Measurements from ENCODE around the gene COMT. TPM values are rescaled to one million over a fixed set of nuclear protein-coding genes. Genes with fewer than 3 reads are reported as not detected.
A peak's percentile ranks its signal among the peaks of the same experiment; 100 is the strongest.

COMT gene
- total and polyA plus RNA-seq, 9 of the 15 experiments (the other 6 are each of a cell fraction or from before 2014, with no cell fraction given): 12.5 to 351 (median 155) TPM

DNA sequence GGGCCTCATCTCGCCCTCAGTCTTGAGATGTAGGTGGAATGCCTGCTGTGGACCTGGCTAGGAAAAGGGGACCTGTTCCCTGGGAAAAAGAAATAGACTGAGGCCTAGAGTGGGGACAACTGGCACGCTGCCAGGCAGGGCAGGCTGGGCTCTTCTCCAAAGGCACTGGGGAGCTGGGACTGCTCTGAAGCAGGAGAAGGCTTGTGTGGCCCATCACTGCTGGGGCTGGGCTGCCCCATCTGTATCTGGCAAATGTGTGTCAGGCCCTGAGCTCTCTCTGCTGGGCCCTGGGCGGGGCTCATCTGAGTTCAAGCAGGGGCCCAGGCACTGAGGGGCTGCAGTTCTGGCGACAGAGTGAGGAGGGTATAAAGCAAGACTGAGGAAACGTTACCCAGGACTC lies 42.2 kb downstream of the COMT start (continued):
- TF ChIP-seq THRB (CRISPR knock-in tag; conservative IDR thresholded peaks at IDR 0.05) (no peak), ZBTB9 (CRISPR knock-in tag; IDR thresholded peaks at IDR 0.05) (no peak), FOXM1 (IDR thresholded peaks at IDR 0.05; ENCODE audit: low read depth) (no peak), FOXM1 (CRISPR knock-in tag; IDR thresholded peaks at IDR 0.05; ENCODE audit: low read depth) (no peak), SMARCE1 (IDR thresholded peaks at IDR 0.05) (no peak), PHB (CRISPR knock-in tag; IDR thresholded peaks at IDR 0.05) (0 out of 2 replicates have a peak, but pooled peaks have one; percentile 65), SRSF7 (optimal IDR thresholded peaks at IDR 0.05; ENCODE audit: low read depth, low read length) (no peak), ZNF77 (CRISPR knock-in tag; IDR thresholded peaks at IDR 0.05) (no peak), RBM22 (IDR thresholded peaks at IDR 0.05; ENCODE audit: low read depth, low read length, poor library complexity, severe bottlenecking) (no peak), ZMIZ1 (IDR thresholded peaks at IDR 0.05; ENCODE audit: low read depth in 2 of 2, low read length in 2 of 2) (no peak), GABPB1 (CRISPR knock-in tag; IDR thresholded peaks at IDR 0.05) (no peak), NR0B1 (IDR thresholded peaks at IDR 0.05; ENCODE audit: partially characterized antibody) (no peak), IFI16 (CRISPR knock-in tag; IDR thresholded peaks at IDR 0.05) (no peak), CREB1 (IDR thresholded peaks at IDR 0.05) (no peak), CREB1 (CRISPR knock-in tag; IDR thresholded peaks at IDR 0.05) (no peak)
- TF ChIP-seq, protein P1, sequence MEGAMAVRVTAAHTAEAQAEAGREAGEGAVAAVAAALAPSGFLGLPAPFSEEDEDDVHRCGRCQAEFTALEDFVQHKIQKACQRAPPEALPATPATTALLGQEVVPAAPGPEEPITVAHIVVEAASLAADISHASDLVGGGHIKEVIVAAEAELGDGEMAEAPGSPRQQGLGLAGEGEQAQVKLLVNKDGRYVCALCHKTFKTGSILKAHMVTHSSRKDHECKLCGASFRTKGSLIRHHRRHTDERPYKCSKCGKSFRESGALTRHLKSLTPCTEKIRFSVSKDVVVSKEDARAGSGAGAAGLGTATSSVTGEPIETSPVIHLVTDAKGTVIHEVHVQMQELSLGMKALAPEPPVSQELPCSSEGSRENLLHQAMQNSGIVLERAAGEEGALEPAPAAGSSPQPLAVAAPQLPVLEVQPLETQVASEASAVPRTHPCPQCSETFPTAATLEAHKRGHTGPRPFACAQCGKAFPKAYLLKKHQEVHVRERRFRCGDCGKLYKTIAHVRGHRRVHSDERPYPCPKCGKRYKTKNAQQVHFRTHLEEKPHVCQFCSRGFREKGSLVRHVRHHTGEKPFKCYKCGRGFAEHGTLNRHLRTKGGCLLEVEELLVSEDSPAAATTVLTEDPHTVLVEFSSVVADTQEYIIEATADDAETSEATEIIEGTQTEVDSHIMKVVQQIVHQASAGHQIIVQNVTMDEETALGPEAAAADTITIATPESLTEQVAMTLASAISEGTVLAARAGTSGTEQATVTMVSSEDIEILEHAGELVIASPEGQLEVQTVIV (CRISPR knock-in tag; IDR thresholded peaks at IDR 0.05; ENCODE audit: borderline replicate concordance): 0 out of 2 replicates have a peak, but pooled peaks have one; percentile 23
